ENCODE data around the gene SNAP29. TPM values are rescaled to one million over a fixed set of nuclear protein-coding genes. Genes with fewer than 3 reads are reported as not detected.
A peak's percentile ranks its signal among the peaks of the same experiment; 100 is the strongest.
"Not testable (repeated sequence)": the region's sequence is repeated elsewhere in the genome, so short reads cannot be mapped to it uniquely, and the experiment has no call there.

SNAP29 gene
- total RNA-seq, 2 experiments from 2014 or later, result 34.7 to 35.6 TPM

- CTCF ChIA-PET, result interaction anchor here (0.7 kb wide), 2 partner anchors 69 to 125 kb away, joined by 3 read pairs; no protein-coding TSS in a partner anchor
- no peaks in the 10 kb centered on the region for H3K9me3 Mint-ChIP-seq
- peak overlapping the region; percentile 89 for H3K27ac Mint-ChIP-seq
- H3K4me1 Mint-ChIP-seq, result peaks cover 40% of the 10 kb centered on the region
- peak overlapping the region; percentile 99 for H3K4me3 Mint-ChIP-seq
- DNase-seq, result no peak
- POLR2A ChIA-PET, result interaction anchor here (2.3 kb wide), 1 partner anchor 83 kb away, joined by 13 read pairs; the partner anchor contains the start of gene THAP7
- H3K27me3 Mint-ChIP-seq, result peaks cover 2% of the 10 kb centered on the region
- H3K36me3 Mint-ChIP-seq (ENCODE audit: low read depth), result peaks cover 38% of the 10 kb centered on the region
Measured at GRCh38 chr22:20918663-20919218, 59.9 kb downstream of the SNAP29 start.

GRCh38 chr22:20919718-20920117, 60.9 kb downstream of the SNAP29 start:
- POLR2A ChIA-PET, result no interaction called here
- Mint-ChIP-seq H3K27me3 (no peaks in the 10 kb centered on the region), H3K27ac (no peak overlapping the region), H3K4me3 (peak overlapping the region; percentile 99), H3K4me1 (peaks cover 43% of the 10 kb centered on the region), H3K9me3 (no peaks in the 10 kb centered on the region), H3K36me3 (ENCODE audit: low read depth) (peaks cover 44% of the 10 kb centered on the region)
- no peak for DNase-seq
- CTCF ChIA-PET, result interaction anchor here (0.7 kb wide), 1 partner anchor 11 kb away, joined by 3 read pairs; no protein-coding TSS in a partner anchor

- ChIA-PET POLR2A (interaction anchor here (0.6 to 1.6 kb wide), 4 partner anchors 17 to 86 kb away, joined by 3 to 4 read pairs (median 3); partner anchors contain the start of gene SNAP29), CTCF (interaction anchor here (0.6 to 1.2 kb wide), 4 partner anchors 37 to 170 kb away, joined by 3 to 4 read pairs (median 3); partner anchors contain the start of genes PI4KA and SNAP29)
- no peak for DNase-seq
- no peaks in the 10 kb centered on the region for H3K27me3 Mint-ChIP-seq
- peak overlapping the region; percentile 99 for H3K4me3 Mint-ChIP-seq
- H3K27ac Mint-ChIP-seq, result peak overlapping the region; percentile 50
- peaks cover 49% of the 10 kb centered on the region for H3K4me1 Mint-ChIP-seq
- no peaks in the 10 kb centered on the region for H3K9me3 Mint-ChIP-seq
- peaks cover 50% of the 10 kb centered on the region for H3K36me3 Mint-ChIP-seq (ENCODE audit: low read depth)
Measured at GRCh38 chr22:20920881-20921203, 62.0 kb downstream of the SNAP29 start.

- no peaks in the 10 kb centered on the region for H3K27me3 Mint-ChIP-seq
- H3K9me3 Mint-ChIP-seq, result no peaks in the 10 kb centered on the region
- DNase-seq, result no peak
- H3K27ac Mint-ChIP-seq, result no peak overlapping the region
- H3K4me3 Mint-ChIP-seq, result no peak overlapping the region
- ChIA-PET CTCF (interaction anchor here (0.7 to 1.2 kb wide), 2 partner anchors 118 to 138 kb away, joined by 3 read pairs; no protein-coding TSS in a partner anchor), POLR2A (interaction anchor here (1.6 kb wide), 1 partner anchor 80 kb away, joined by 4 read pairs; no protein-coding TSS in a partner anchor)
- H3K4me1 Mint-ChIP-seq, result peaks cover 49% of the 10 kb centered on the region
- H3K36me3 Mint-ChIP-seq (ENCODE audit: low read depth), result peaks cover 58% of the 10 kb centered on the region
Measured at GRCh38 chr22:20922141-20922751, 63.4 kb downstream of the SNAP29 start.

GRCh38 chr22:20926243-20926642, 67.4 kb downstream of the SNAP29 start:
- peaks cover 38% of the 10 kb centered on the region for H3K4me1 Mint-ChIP-seq
- peaks cover 38% of the 10 kb centered on the region for H3K36me3 Mint-ChIP-seq (ENCODE audit: low read depth)
- no peak overlapping the region for H3K27ac Mint-ChIP-seq
- ChIA-PET POLR2A (interaction anchor here (1.4 kb wide), 1 partner anchor 9 kb away, joined by 4 read pairs; no protein-coding TSS in a partner anchor), CTCF (interaction anchor here (1.7 kb wide), 1 partner anchor 9 kb away, joined by 4 read pairs; no protein-coding TSS in a partner anchor)
- DNase-seq, result no peak
- no peaks in the 10 kb centered on the region for H3K9me3 Mint-ChIP-seq
- H3K27me3 Mint-ChIP-seq, result no peaks in the 10 kb centered on the region
- no peak overlapping the region for H3K4me3 Mint-ChIP-seq

- Mint-ChIP-seq H3K27ac (no peak overlapping the region), H3K36me3 (ENCODE audit: low read depth) (peaks cover 30% of the 10 kb centered on the region), H3K4me1 (peaks cover 27% of the 10 kb centered on the region), H3K4me3 (no peak overlapping the region), H3K9me3 (no peaks in the 10 kb centered on the region), H3K27me3 (no peaks in the 10 kb centered on the region)
- CTCF ChIA-PET, result interaction anchor here (0.7 kb wide), 1 partner anchor 11 kb away, joined by 3 read pairs; the partner anchor contains the start of gene CRKL
- no peak for DNase-seq
- POLR2A ChIA-PET, result no interaction called here
Measured at GRCh38 chr22:20927940-20928572, 69.2 kb downstream of the SNAP29 start.

GRCh38 chr22:20928573-20928967, 69.8 kb downstream of the SNAP29 start:
- ChIA-PET POLR2A (no interaction called here), CTCF (interaction anchor here (0.7 kb wide), 1 partner anchor 11 kb away, joined by 3 read pairs; the partner anchor contains the start of gene CRKL)
- H3K4me1 Mint-ChIP-seq, result peaks cover 27% of the 10 kb centered on the region
- H3K27ac Mint-ChIP-seq, result no peak overlapping the region
- H3K4me3 Mint-ChIP-seq, result no peak overlapping the region
- no peaks in the 10 kb centered on the region for H3K9me3 Mint-ChIP-seq
- DNase-seq, result no peak
- peaks cover 30% of the 10 kb centered on the region for H3K36me3 Mint-ChIP-seq (ENCODE audit: low read depth)
- H3K27me3 Mint-ChIP-seq, result no peaks in the 10 kb centered on the region

- Mint-ChIP-seq H3K36me3 (ENCODE audit: low read depth) (peaks cover 35% of the 10 kb centered on the region), H3K27me3 (no peaks in the 10 kb centered on the region), H3K9me3 (no peaks in the 10 kb centered on the region), H3K4me1 (peaks cover 22% of the 10 kb centered on the region), H3K27ac (no peak overlapping the region), H3K4me3 (no peak overlapping the region)
- POLR2A ChIA-PET, result no interaction called here
- CTCF ChIA-PET, result no interaction called here
- DNase-seq, result no peak
Measured at GRCh38 chr22:20930004-20930403, 71.2 kb downstream of the SNAP29 start.

GRCh38 chr22:20930435-20930834, 71.6 kb downstream of the SNAP29 start:
- POLR2A ChIA-PET, result not testable (repeated sequence)

GRCh38 chr22:20931126-20931654, 72.4 kb downstream of the SNAP29 start:
- CTCF ChIA-PET, result interaction anchor here (0.7 kb wide), 1 partner anchor 774 kb away, joined by 4 read pairs; no protein-coding TSS in a partner anchor

More at GRCh38 chr22:20930435-20930834, 71.6 kb downstream of the SNAP29 start:
- H3K4me3 Mint-ChIP-seq, DNase-seq, H3K27me3 Mint-ChIP-seq, H3K27ac Mint-ChIP-seq, H3K9me3 Mint-ChIP-seq: not testable (repeated sequence)
- peaks cover 19% of the 10 kb centered on the region for H3K4me1 Mint-ChIP-seq
- H3K36me3 Mint-ChIP-seq (ENCODE audit: low read depth), result peaks cover 39% of the 10 kb centered on the region
- CTCF ChIA-PET, result interaction anchor here (0.7 kb wide), 1 partner anchor 773 kb away, joined by 4 read pairs; no protein-coding TSS in a partner anchor

GRCh38 chr22:20933910-20934309, 75.1 kb downstream of the SNAP29 start:
- H3K27me3 Mint-ChIP-seq, result no peaks in the 10 kb centered on the region
- peaks cover 27% of the 10 kb centered on the region for H3K4me1 Mint-ChIP-seq
- no peak for DNase-seq
- H3K36me3 Mint-ChIP-seq (ENCODE audit: low read depth), result peaks cover 42% of the 10 kb centered on the region
- POLR2A ChIA-PET, result no interaction called here
- CTCF ChIA-PET, result interaction anchor here (0.6 to 0.7 kb wide), 2 partner anchors 43 to 192 kb away, joined by 3 to 4 read pairs; no protein-coding TSS in a partner anchor
- H3K4me3 Mint-ChIP-seq, result no peak overlapping the region
- no peaks in the 10 kb centered on the region for H3K9me3 Mint-ChIP-seq
- H3K27ac Mint-ChIP-seq, result no peak overlapping the region

More at GRCh38 chr22:20931126-20931654, 72.4 kb downstream of the SNAP29 start:
- Mint-ChIP-seq H3K9me3 (no peaks in the 10 kb centered on the region), H3K4me3 (no peak overlapping the region), H3K36me3 (ENCODE audit: low read depth) (peaks cover 36% of the 10 kb centered on the region), H3K4me1 (peaks cover 15% of the 10 kb centered on the region), H3K27ac (no peak overlapping the region), H3K27me3 (no peaks in the 10 kb centered on the region)
- POLR2A ChIA-PET, result no interaction called here
- DNase-seq, result no peak

- H3K27ac Mint-ChIP-seq, CTCF ChIA-PET, POLR2A ChIA-PET, H3K9me3 Mint-ChIP-seq, H3K27me3 Mint-ChIP-seq, H3K4me3 Mint-ChIP-seq, DNase-seq: not testable (repeated sequence)
- H3K4me1 Mint-ChIP-seq, result peaks cover 27% of the 10 kb centered on the region
- H3K36me3 Mint-ChIP-seq (ENCODE audit: low read depth), result peaks cover 40% of the 10 kb centered on the region
Measured at GRCh38 chr22:20935049-20935448, 76.2 kb downstream of the SNAP29 start.

Measured in activated CD4-positive, alpha-beta memory T cell treated with anti-CD3 and anti-CD28 coated beads, Interleukin-2, amount 10 ng/mL, durations not matched to agents 7 days and 5 days (primary cell).